RPMI7951 (cell line): ENCODE results near the gene PAIP2. TPM values are rescaled to one million over a fixed set of nuclear protein-coding genes. Genes with fewer than 3 reads are reported as not detected.
"Not testable (repeated sequence)": the region's sequence is repeated elsewhere in the genome, so short reads cannot be mapped to it uniquely, and the experiment has no call there.

ENCODE experiments used
- DNase-seq: peaks from one replicate; pipeline ENCODE4 v3.0.0-alpha.2; 2012; ENCODE audit warnings: low read depth
- total RNA-seq: library from RNA; depleted of rRNA; stranded (reverse); fragments of >200 nt; shearing (Covaris generic); gene quantifications from 2 replicates; pipeline ENCODE4 v1.2.3, GENCODE V29; 2014

Gene PAIP2
- total RNA-seq, 1 experiment from 2014 or later = 45.4 TPM

GRCh38 chr5:139315056-139315615, 26.5 kb upstream of the PAIP2 start:
- no peak for DNase-seq

DNA sequence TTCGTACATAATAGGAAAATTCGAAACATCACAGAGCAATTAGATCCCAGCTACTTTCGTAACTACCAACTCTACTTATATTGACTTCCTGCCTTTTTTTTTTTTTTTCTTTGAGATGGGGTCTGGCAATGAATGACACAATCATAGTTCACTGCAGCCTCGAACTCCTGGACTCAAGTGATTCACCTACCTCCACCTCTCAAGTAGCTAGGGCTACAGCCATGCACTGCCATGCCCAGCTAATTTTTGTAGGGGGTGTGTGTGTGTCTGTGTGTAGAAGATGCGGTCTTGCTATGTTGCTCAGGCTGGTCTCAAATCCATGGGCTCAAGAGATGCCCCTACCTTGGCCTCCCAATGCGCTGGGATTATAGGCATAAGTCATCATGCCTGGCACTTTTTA, 5.8 kb upstream of the PAIP2 start:
- DNase-seq = no peak

- DNase-seq = peak; percentile 13
Observed at GRCh38 chr5:139340051-139340450, 1.6 kb upstream of the PAIP2 start.

DNA sequence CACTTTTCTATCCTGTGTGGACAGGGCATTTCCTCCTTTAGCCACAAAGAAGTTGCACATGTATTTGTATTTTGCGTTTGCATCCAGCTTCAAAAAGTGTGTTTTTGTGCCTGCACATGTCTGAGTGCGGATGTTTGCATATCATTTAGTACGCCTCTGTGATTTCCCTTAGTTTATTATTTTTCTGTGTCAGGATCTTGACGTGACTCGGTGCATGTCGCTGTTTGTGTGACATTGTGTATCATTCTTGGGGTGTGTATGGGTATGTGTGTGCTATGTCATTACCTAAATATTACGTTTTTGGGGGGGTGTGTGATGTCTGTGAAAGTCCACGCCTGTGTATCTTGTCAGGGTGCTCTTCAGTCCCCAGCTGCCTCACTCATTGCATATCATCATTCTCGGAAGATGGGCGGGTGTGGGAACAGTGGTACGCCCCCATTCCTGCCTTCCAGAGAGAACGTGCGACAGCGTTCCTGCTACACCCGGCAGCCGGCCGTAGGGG, 416 bp upstream of the PAIP2 start:
- no peak for DNase-seq

- no peak for DNase-seq
Observed at GRCh38 chr5:139342423-139342723, 719 bp downstream of the PAIP2 start.

DNA sequence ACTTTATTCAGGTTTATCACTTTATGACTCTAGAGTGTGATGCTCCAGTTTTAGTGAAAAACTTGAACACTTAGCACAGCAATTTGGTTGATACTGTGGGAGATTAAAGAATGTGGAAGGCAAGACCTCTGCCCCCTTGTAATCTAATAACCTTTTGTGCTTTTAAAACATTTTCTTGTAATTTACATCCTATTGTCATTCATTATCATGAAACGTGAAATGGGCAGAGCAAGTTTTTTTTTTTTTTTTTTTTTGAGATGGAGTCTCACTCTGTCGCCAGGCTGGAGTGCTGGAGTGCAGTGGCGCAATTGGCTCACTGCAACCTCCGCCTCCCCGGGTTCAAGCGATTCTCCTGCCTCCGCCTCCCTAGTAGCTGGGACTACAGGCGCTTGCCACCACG, 1.8 kb downstream of the PAIP2 start:
- DNase-seq = no peak

- no peak for DNase-seq
Observed at GRCh38 chr5:139344177-139344576, 2.5 kb downstream of the PAIP2 start.

- DNase-seq = not testable (repeated sequence)
Observed at GRCh38 chr5:139345442-139345841, 3.8 kb downstream of the PAIP2 start.

GRCh38 chr5:139347863-139348262, 6.2 kb downstream of the PAIP2 start:
- DNase-seq = not testable (repeated sequence)

DNA sequence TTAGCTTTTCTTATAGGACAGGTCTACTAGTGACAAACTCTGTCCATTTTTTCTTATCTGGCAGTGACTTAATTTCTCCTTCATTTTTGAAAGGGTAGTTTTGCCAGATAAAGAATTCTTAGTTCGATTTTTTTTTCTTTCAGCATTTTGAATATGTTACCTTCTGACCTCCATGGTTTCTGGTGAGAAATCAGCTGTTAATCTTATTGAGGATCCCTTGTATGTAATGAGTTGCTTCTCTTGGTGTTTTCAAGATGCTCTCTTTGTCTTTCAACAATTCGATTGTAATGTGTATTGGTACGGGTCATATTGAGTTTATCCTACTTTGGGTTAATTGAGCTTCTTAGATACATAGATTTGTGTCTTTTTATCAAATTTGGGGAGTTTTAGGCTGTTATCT, 12.5 kb downstream of the PAIP2 start:
- DNase-seq = no peak

GRCh38 chr5:139355900-139356299, 14.2 kb downstream of the PAIP2 start:
- not testable (repeated sequence) for DNase-seq

DNA sequence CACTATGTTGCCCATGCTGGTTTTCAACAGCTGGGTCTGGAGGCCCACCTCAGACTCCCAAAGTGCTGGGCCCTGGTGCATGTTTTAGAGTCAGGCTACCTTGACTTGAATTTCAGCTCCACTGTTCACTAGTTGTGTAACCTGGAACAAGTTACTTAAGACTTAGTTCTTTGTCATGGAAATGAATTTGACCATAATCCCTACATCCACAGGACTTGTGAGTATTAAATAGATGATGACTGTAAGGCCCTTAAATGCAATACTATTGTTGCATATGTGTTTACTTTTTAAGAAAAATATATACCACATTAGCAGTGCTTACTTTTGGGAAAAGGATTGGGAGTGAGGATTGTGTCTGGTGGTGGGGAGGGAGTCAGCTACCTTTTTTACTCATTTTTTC, 16.4 kb downstream of the PAIP2 start:
- no peak for DNase-seq

- no peak for DNase-seq
Observed at GRCh38 chr5:139360384-139360783, 18.7 kb downstream of the PAIP2 start.

- DNase-seq = no peak
Observed at GRCh38 chr5:139361835-139362429, 20.3 kb downstream of the PAIP2 start.

- no peak for DNase-seq
Observed at GRCh38 chr5:139363937-139364336, 22.3 kb downstream of the PAIP2 start.

- DNase-seq = no peak
Observed at GRCh38 chr5:139364466-139364865, 22.8 kb downstream of the PAIP2 start.

- no peak for DNase-seq
Observed at GRCh38 chr5:139368613-139369012, 27.0 kb downstream of the PAIP2 start.

GRCh38 chr5:139369181-139369580, 27.5 kb downstream of the PAIP2 start:
- no peak for DNase-seq

DNA sequence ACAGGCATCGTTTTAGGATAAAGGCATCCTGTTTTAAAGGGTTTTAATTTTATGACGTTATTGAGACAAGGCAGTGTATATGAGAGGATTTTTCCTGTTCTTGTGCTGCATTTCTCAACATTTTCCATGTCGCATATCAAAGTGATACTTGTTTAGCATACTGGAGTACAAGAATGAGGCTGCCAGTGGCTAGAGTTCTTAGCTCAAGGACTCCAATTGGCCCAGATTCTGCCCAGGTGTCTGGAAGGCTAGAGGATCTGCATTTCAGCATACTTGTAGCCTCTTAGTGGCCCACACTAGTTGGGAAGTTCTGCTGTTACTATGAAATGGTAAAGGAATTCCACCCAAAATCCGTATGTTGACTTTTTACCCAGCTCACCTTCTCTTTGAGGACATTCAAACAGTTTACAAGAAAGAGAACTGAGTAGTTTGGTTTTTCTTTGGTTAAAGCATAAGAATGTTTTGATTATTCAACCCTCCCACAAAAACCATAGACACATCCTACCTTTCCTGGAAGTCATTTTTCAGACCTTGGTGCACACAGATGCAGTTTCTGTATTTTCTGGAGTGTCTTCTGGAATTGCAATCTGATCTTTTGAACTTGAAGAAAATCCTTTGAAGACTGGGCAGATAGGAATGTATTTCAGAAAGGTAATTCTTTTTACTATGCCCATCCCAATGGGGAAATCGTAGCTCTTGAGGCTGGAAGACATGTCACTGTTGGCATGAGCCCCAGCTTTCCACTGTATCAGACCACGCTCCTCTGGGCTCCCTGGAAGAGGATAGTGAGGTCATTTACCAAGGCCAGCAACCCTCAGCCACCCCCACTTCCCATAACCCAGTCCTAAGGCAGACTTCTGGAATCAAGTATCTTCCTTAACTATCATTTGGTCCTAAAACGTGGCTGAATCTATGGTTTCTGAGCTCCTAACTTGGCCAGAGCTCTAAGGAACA, 30.1 kb downstream of the PAIP2 start:
- DNase-seq = no peak

DNA sequence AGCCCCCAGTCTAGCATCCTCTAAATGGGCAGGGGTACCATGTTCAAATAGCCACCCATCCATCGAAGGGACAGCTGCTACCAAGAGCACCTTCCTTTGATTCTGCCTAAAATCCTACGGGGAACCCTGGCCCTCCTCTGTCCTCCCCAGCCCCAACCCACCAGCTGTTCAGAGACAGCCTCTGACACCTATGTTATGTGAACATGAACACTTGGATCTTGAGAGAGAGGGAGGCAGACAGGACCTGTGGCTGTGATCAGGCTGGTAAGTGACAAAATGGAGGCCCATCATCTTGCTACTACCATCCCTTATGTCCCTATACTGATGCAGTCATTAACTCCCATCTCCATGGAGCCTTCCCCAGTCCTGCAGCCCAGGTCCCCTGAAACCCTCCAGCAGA, 33.3 kb downstream of the PAIP2 start:
- DNase-seq = no peak

DNA sequence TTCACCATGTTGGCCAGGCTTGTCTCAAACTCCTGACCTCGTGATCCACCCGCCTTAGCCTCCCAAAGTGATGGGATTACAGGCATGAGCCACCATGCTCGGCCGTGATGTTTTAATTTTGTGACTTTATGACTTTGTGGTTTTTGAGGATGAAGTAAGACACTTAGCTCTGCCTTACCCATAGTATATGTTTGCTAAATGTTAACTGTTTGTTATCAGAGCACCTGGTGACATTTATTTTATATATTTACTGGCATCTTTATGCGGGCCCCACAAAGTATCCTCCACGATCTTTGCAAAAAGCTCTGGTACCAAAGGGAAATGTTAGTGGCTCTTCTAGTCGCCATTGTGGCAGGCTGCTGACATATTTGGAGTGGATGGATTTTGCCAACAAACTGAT, 34.7 kb downstream of the PAIP2 start:
- DNase-seq = no peak

DNA sequence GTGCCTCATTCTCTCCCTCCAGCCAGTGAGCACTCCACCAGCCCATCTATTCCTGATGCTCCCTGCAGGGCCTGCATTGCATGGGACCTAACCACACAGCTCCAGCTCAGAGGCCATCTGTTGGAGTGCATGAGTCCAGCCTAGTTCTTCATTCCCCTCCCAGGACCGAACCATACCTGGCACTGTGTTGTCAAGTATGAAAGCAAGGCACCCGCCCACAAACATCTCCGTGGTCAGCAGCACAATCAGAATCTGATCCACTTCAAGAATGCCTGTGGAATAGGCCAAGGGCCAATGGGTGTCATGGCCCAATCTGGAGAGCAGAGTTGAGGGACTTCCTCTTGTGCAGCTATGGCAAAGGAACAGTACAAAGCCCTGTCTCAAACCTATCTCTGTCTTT, 35.6 kb downstream of the PAIP2 start:
- DNase-seq = no peak
